ENCODE results near the gene SPNS3.

The SPNS3 gene

GRCh38 chr17:4516735-4517134 lies 83.0 kb downstream of the SPNS3 start:
- in situ Hi-C loops (cut with MboI; ENCODE audit: low pct_unique_long_range_greater_than_20kb, low sequenced_read_pairs, unreplicated experiment): no loop called here
- no peak for TF ChIP-seq CTCF (IDR thresholded peaks at IDR 0.05; ENCODE audit: extremely low read depth, insufficient read depth, missing control alignments)
- no peak for DNase-seq (ENCODE audit: low spot score)

- no peak for DNase-seq (ENCODE audit: low spot score)
- TF ChIP-seq CTCF (IDR thresholded peaks at IDR 0.05; ENCODE audit: extremely low read depth, insufficient read depth, missing control alignments): no peak
- in situ Hi-C loops (cut with MboI; ENCODE audit: low pct_unique_long_range_greater_than_20kb, low sequenced_read_pairs, unreplicated experiment): no loop called here
Observed at GRCh38 chr17:4518901-4519300, 85.2 kb downstream of the SPNS3 start.

GRCh38 chr17:4519361-4519788 lies 85.6 kb downstream of the SPNS3 start:
- in situ Hi-C loops (cut with MboI; ENCODE audit: low pct_unique_long_range_greater_than_20kb, low sequenced_read_pairs, unreplicated experiment): no loop called here
- TF ChIP-seq CTCF (IDR thresholded peaks at IDR 0.05; ENCODE audit: extremely low read depth, insufficient read depth, missing control alignments): no peak
- no peak for DNase-seq (ENCODE audit: low spot score)

- in situ Hi-C loops (cut with MboI; ENCODE audit: low pct_unique_long_range_greater_than_20kb, low sequenced_read_pairs, unreplicated experiment): no loop called here
- no peak for DNase-seq (ENCODE audit: low spot score)
- no peak for TF ChIP-seq CTCF (IDR thresholded peaks at IDR 0.05; ENCODE audit: extremely low read depth, insufficient read depth, missing control alignments)
Observed at GRCh38 chr17:4520060-4520893, 86.5 kb downstream of the SPNS3 start.

GRCh38 chr17:4520894-4521600 lies 87.3 kb downstream of the SPNS3 start:
- in situ Hi-C loops (cut with MboI; ENCODE audit: low pct_unique_long_range_greater_than_20kb, low sequenced_read_pairs, unreplicated experiment): no loop called here
- TF ChIP-seq CTCF (IDR thresholded peaks at IDR 0.05; ENCODE audit: extremely low read depth, insufficient read depth, missing control alignments): no peak
- DNase-seq (ENCODE audit: low spot score): no peak

GRCh38 chr17:4522661-4523060 lies 88.9 kb downstream of the SPNS3 start:
- in situ Hi-C loops (cut with MboI; ENCODE audit: low pct_unique_long_range_greater_than_20kb, low sequenced_read_pairs, unreplicated experiment): no loop called here
- no peak for TF ChIP-seq CTCF (IDR thresholded peaks at IDR 0.05; ENCODE audit: extremely low read depth, insufficient read depth, missing control alignments)
- no peak for DNase-seq (ENCODE audit: low spot score)
